Activated naive CD4-positive, alpha-beta T cell treated with Interleukin-2 at 50 U/mL for 16 hours (primary cell): ENCODE results near the gene DIAPH2.

ENCODE experiments used
- DNase-seq: peaks from one replicate; pipeline ENCODE4 v3.0.0-alpha.2; 2020

The DIAPH2 gene

GRCh38 chrX:96982161-96982560 is 297.5 kb downstream of the DIAPH2 start:
- no peak for DNase-seq

- DNase-seq, result no peak
Measured at GRCh38 chrX:96984538-96984937, 299.9 kb downstream of the DIAPH2 start.

- no peak for DNase-seq
Measured at GRCh38 chrX:96985046-96985445, 300.4 kb downstream of the DIAPH2 start.

- no peak for DNase-seq
Measured at GRCh38 chrX:96987228-96987627, 302.6 kb downstream of the DIAPH2 start.

GRCh38 chrX:96989830-96990571 is 305.4 kb downstream of the DIAPH2 start:
- DNase-seq, result no peak

GRCh38 chrX:96994093-96994492 is 309.5 kb downstream of the DIAPH2 start:
- DNase-seq, result no peak

GRCh38 chrX:96997196-96997595 is 312.6 kb downstream of the DIAPH2 start:
- DNase-seq, result no peak

- DNase-seq, result no peak
Measured at GRCh38 chrX:97000682-97001368, 316.2 kb downstream of the DIAPH2 start.

GRCh38 chrX:97006167-97006566 is 321.5 kb downstream of the DIAPH2 start:
- DNase-seq, result no peak

GRCh38 chrX:97009391-97009790 is 324.7 kb downstream of the DIAPH2 start:
- no peak for DNase-seq

GRCh38 chrX:97011540-97011939 is 326.9 kb downstream of the DIAPH2 start:
- DNase-seq, result no peak

- DNase-seq, result no peak
Measured at GRCh38 chrX:97016106-97016505, 331.5 kb downstream of the DIAPH2 start.

GRCh38 chrX:97021680-97022079 is 337.0 kb downstream of the DIAPH2 start:
- DNase-seq, result no peak

GRCh38 chrX:97026406-97026805 is 341.8 kb downstream of the DIAPH2 start:
- DNase-seq, result no peak

- no peak for DNase-seq
Measured at GRCh38 chrX:97027384-97027922, 342.8 kb downstream of the DIAPH2 start.

- no peak for DNase-seq
Measured at GRCh38 chrX:97030463-97030862, 345.8 kb downstream of the DIAPH2 start.

- no peak for DNase-seq
Measured at GRCh38 chrX:97030947-97031346, 346.3 kb downstream of the DIAPH2 start.

GRCh38 chrX:97039363-97040029 is 354.9 kb downstream of the DIAPH2 start:
- DNase-seq, result no peak

GRCh38 chrX:97045470-97045869 is 360.8 kb downstream of the DIAPH2 start:
- DNase-seq, result no peak

- DNase-seq, result no peak
Measured at GRCh38 chrX:97046867-97047266, 362.2 kb downstream of the DIAPH2 start.

GRCh38 chrX:97050392-97050791 is 365.8 kb downstream of the DIAPH2 start:
- no peak for DNase-seq

- no peak for DNase-seq
Measured at GRCh38 chrX:97057349-97057909, 372.8 kb downstream of the DIAPH2 start.

GRCh38 chrX:97060020-97060419 is 375.4 kb downstream of the DIAPH2 start:
- DNase-seq, result no peak
